C4-2B (cell line): ENCODE measurements around the gene VTI1A.

Experiments
- CTCF ChIP-seq: fragments of 450-650 bp; conservative IDR thresholded peaks from 2 replicates; pipeline ENCODE4 v1.5.1; 2017; ENCODE audit warnings: mild to moderate bottlenecking
- ZFX ChIP-seq: fragments of 450-650 bp; IDR thresholded peaks from 2 replicates; pipeline ENCODE4 v1.6.1; 2017

GRCh38 chr10:112579578-112579977, 132.6 kb downstream of the VTI1A start:
- no peak for TF ChIP-seq CTCF
- no peak for TF ChIP-seq ZFX
